Caco-2 (cell line): ENCODE measurements around the gene ATP1A1. TPM values are rescaled to one million over a fixed set of nuclear protein-coding genes. Genes with fewer than 3 reads are reported as not detected.

Experiments used
- BruUV-seq: library from RNA; stranded (reverse); fragments of 400-500 nt; replicated peaks from 2 replicates; lab custom pipeline; 2021; lab: Mats Ljungman, UMichigan
- CTCF ChIA-PET: fragments of 300-600 bp; sonication (Branson Sonifier 250); formaldehyde crosslinking; loops from one replicate; lab custom pipeline; 2022; ENCODE audit warnings: antibody characterized with exemption; lab: Charles Lee
- POLR2A ChIA-PET: fragments of 300-600 bp; sonication (Branson Sonifier 250); formaldehyde crosslinking; loops from one replicate; lab custom pipeline; 2022; ENCODE audit warnings: antibody characterized with exemption; lab: Charles Lee
- DNase-seq, 2 experiments: peaks; one replicate each; pipeline versions ENCODE4 v3.0.0 to v3.0.0-alpha.2; 2020 to 2022
- H3K27me3 ChIP-seq: replicated peaks from 2 replicates; pipeline ENCODE4 v1.6.0; 2011; ENCODE audit warnings: low read length; ENCODE audit not compliant: control insufficient read depth, insufficient read depth
- H3K36me3 ChIP-seq: 2 replicates; pipeline ENCODE4 v1.5.1; 2011; ENCODE audit warnings: low read length; ENCODE audit not compliant: control insufficient read depth, insufficient read depth
- H3K4me1 ChIP-seq: fragments of 250-450 bp; sonication (Bioruptor Pico); 2 replicates; pipeline ENCODE4 v1.5.1; 2020; ENCODE audit warnings: mild to moderate bottlenecking
- H3K4me3 ChIP-seq: 2 replicates; pipeline ENCODE4 v1.5.1; 2011; ENCODE audit warnings: low read depth, mild to moderate bottlenecking, control low read depth, low read length
- H3K9me3 ChIP-seq: fragments of 250-450 bp; sonication (Bioruptor Pico); 2 replicates; pipeline ENCODE4 v1.5.1; 2020; ENCODE audit warnings: mild to moderate bottlenecking, moderate library complexity
- H3K27ac Mint-ChIP-seq: one replicate; pipeline ENCODE4 v1.8.0; 2022; ENCODE audit warnings: mixed read lengths; ENCODE audit not compliant: unreplicated experiment
- H3K27me3 Mint-ChIP-seq: one replicate; pipeline ENCODE4 v1.8.0; 2022; ENCODE audit warnings: mixed read lengths; ENCODE audit not compliant: insufficient read depth, unreplicated experiment
- H3K36me3 Mint-ChIP-seq: one replicate; pipeline ENCODE4 v1.8.0; 2022; ENCODE audit warnings: mild to moderate bottlenecking, mixed read lengths; ENCODE audit not compliant: insufficient read depth, unreplicated experiment
- H3K4me1 Mint-ChIP-seq: one replicate; pipeline ENCODE4 v1.8.0; 2022; ENCODE audit warnings: low read depth, mixed read lengths; ENCODE audit not compliant: unreplicated experiment
- H3K4me3 Mint-ChIP-seq: one replicate; pipeline ENCODE4 v1.8.0; 2022; ENCODE audit warnings: mild to moderate bottlenecking, moderate library complexity, mixed read lengths; ENCODE audit not compliant: unreplicated experiment
- H3K9me3 Mint-ChIP-seq: one replicate; pipeline ENCODE4 v1.8.0; 2022; ENCODE audit warnings: mixed read lengths; ENCODE audit not compliant: unreplicated experiment
- intact Hi-C: fragments of 100-400 bp; cut with micrococcal nuclease; formaldehyde crosslinking; loops from one replicate; pipeline ENCODE4 v1.10.0; 2022; ENCODE audit not compliant: unreplicated experiment
- total RNA-seq: library from RNA; stranded (reverse); gene quantifications from 2 replicates; pipeline ENCODE4 v1.2.3, GENCODE V29; 2022
- TF ChIP-seq, protein P1 (sequence below), 2 experiments: fragments of 200-600 bp in 1 of 2; IDR thresholded peaks; 1 replicate in 1 of 2; 2 replicates in 1 of 2; pipeline versions ENCODE4 v1.5.1 to v1.8.0; 2011 to 2022; ENCODE audit warnings: antibody characterized with exemption in 1 of 2, control low read depth in 1 of 2, inconsistent platforms in 1 of 2, low read depth in 1 of 2, low read length in 1 of 2, mild to moderate bottlenecking in 1 of 2, moderate library complexity in 1 of 2; ENCODE audit not compliant: insufficient read depth in 1 of 2, severe bottlenecking in 1 of 2, unreplicated experiment in 1 of 2

ATP1A1 gene
- total RNA-seq, 1 experiment from 2014 or later, result 508 TPM

DNA sequence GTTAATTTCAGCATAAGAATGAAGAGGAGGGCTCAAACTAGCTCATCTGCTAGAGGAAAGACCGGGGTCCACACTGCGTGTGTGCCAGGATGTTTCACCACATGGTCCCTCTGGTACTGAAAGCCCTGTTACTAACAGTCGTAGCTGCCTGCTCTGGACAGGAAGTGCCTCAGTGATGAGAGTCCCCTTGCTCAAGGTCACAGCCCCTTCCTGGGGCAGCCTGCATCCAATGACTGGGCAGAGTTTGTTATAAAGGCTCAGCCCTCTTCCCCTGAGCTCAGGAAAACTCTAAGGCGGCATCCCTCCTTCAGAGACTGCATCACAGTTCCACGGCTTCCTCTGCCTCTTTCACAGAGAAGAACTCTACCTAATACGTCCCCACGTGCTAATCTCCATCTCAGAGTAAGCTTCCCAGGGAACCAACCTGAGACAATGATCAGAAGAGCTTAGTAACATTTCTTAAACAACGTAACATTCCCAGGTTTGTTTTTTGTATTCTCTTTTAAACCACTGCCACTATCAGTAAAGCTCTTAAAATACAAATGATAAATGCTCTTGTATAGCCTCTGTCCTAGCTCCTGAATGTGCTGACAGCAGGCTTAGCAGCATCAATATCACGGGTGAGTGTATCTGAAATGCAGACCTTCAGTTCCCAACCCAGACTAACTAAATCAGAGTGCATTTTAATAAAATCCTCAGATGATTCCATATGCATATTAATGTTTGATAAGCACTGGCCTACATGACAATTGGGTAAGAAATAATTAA, 38.0 kb upstream of the ATP1A1 start:
- intact Hi-C loops, result no loop called here
- H3K36me3 ChIP-seq, result no peaks in the 10 kb centered on the region
- peaks cover 47% of the 10 kb centered on the region for H3K4me1 ChIP-seq
- BruUV-seq, result no TSS peak
- Mint-ChIP-seq H3K4me1 (peaks cover 40% of the 10 kb centered on the region), H3K4me3 (no peak overlapping the region), H3K9me3 (no peaks in the 10 kb centered on the region), H3K27ac (peak overlapping the region; percentile 45), H3K36me3 (no peaks in the 10 kb centered on the region), H3K27me3 (no peaks in the 10 kb centered on the region)
- no peaks in the 10 kb centered on the region for H3K27me3 ChIP-seq
- CTCF ChIA-PET, result interaction anchor here (0.6 to 0.8 kb wide), 2 partner anchors 164 to 189 kb away, joined by 3 read pairs; no protein-coding TSS in a partner anchor
- H3K4me3 ChIP-seq, result no peak overlapping the region
- DNase-seq, result no peak
- H3K9me3 ChIP-seq, result no peaks in the 10 kb centered on the region
- POLR2A ChIA-PET, result no interaction called here
- TF ChIP-seq, protein P1, sequence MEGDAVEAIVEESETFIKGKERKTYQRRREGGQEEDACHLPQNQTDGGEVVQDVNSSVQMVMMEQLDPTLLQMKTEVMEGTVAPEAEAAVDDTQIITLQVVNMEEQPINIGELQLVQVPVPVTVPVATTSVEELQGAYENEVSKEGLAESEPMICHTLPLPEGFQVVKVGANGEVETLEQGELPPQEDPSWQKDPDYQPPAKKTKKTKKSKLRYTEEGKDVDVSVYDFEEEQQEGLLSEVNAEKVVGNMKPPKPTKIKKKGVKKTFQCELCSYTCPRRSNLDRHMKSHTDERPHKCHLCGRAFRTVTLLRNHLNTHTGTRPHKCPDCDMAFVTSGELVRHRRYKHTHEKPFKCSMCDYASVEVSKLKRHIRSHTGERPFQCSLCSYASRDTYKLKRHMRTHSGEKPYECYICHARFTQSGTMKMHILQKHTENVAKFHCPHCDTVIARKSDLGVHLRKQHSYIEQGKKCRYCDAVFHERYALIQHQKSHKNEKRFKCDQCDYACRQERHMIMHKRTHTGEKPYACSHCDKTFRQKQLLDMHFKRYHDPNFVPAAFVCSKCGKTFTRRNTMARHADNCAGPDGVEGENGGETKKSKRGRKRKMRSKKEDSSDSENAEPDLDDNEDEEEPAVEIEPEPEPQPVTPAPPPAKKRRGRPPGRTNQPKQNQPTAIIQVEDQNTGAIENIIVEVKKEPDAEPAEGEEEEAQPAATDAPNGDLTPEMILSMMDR (IDR thresholded peaks at IDR 0.05; ENCODE audit: insufficient read depth in 1 of 2, low read depth in 1 of 2, low read length in 1 of 2, severe bottlenecking in 1 of 2, unreplicated experiment in 1 of 2), result no peak

GRCh38 chr1:116335850-116336624, 37.0 kb upstream of the ATP1A1 start:
- H3K27me3 ChIP-seq, result no peaks in the 10 kb centered on the region
- ChIA-PET CTCF (no interaction called here), POLR2A (no interaction called here)
- TF ChIP-seq, protein P1 (IDR thresholded peaks at IDR 0.05; ENCODE audit: insufficient read depth in 1 of 2, low read depth in 1 of 2, low read length in 1 of 2, severe bottlenecking in 1 of 2, unreplicated experiment in 1 of 2), result no peak
- BruUV-seq, result no TSS peak
- Mint-ChIP-seq H3K27ac (peak overlapping the region; percentile 80), H3K27me3 (no peaks in the 10 kb centered on the region), H3K4me3 (no peak overlapping the region), H3K36me3 (no peaks in the 10 kb centered on the region), H3K9me3 (no peaks in the 10 kb centered on the region), H3K4me1 (peaks cover 40% of the 10 kb centered on the region)
- H3K4me3 ChIP-seq, result no peak overlapping the region
- H3K9me3 ChIP-seq, result no peaks in the 10 kb centered on the region
- H3K4me1 ChIP-seq, result peaks cover 37% of the 10 kb centered on the region
- no peak for DNase-seq
- H3K36me3 ChIP-seq, result no peaks in the 10 kb centered on the region
- intact Hi-C loops, result loop anchor here (2.0 kb wide), 1 partner anchor 13 kb away; no protein-coding TSS in a partner anchor

- no peaks in the 10 kb centered on the region for H3K27me3 ChIP-seq
- Mint-ChIP-seq H3K27me3 (no peaks in the 10 kb centered on the region), H3K27ac (no peak overlapping the region), H3K36me3 (no peaks in the 10 kb centered on the region), H3K4me3 (no peak overlapping the region), H3K9me3 (no peaks in the 10 kb centered on the region), H3K4me1 (peaks cover 40% of the 10 kb centered on the region)
- no TSS peak for BruUV-seq
- CTCF ChIA-PET, result no interaction called here
- POLR2A ChIA-PET, result no interaction called here
- no peak for DNase-seq
- TF ChIP-seq, protein P1 (IDR thresholded peaks at IDR 0.05; ENCODE audit: insufficient read depth in 1 of 2, low read depth in 1 of 2, low read length in 1 of 2, severe bottlenecking in 1 of 2, unreplicated experiment in 1 of 2), result no peak
- peaks cover 34% of the 10 kb centered on the region for H3K4me1 ChIP-seq
- H3K36me3 ChIP-seq, result no peaks in the 10 kb centered on the region
- intact Hi-C loops, result loop anchor here (2.0 kb wide), 1 partner anchor 15 kb away; no protein-coding TSS in a partner anchor
- H3K9me3 ChIP-seq, result no peaks in the 10 kb centered on the region
- H3K4me3 ChIP-seq, result no peak overlapping the region
Observed at GRCh38 chr1:116337398-116337797, 35.6 kb upstream of the ATP1A1 start.
